NCI-H1105 treated with DMSO at 0.1 percent for 48 hours (cell line): ENCODE data around the gene PTH1R.
A peak's percentile ranks its signal among the peaks of the same experiment; 100 is the strongest.

ENCODE experiments used
- DNase-seq: peaks from one replicate; lab custom pipeline; 2025; lab: John Stamatoyannopoulos, UW

Gene PTH1R

GRCh38 chr3:46930945-46931403, 53.5 kb downstream of the PTH1R start:
- no peak for DNase-seq

GRCh38 chr3:46931631-46932331, 54.3 kb downstream of the PTH1R start:
- peak; percentile 81 for DNase-seq

DNA sequence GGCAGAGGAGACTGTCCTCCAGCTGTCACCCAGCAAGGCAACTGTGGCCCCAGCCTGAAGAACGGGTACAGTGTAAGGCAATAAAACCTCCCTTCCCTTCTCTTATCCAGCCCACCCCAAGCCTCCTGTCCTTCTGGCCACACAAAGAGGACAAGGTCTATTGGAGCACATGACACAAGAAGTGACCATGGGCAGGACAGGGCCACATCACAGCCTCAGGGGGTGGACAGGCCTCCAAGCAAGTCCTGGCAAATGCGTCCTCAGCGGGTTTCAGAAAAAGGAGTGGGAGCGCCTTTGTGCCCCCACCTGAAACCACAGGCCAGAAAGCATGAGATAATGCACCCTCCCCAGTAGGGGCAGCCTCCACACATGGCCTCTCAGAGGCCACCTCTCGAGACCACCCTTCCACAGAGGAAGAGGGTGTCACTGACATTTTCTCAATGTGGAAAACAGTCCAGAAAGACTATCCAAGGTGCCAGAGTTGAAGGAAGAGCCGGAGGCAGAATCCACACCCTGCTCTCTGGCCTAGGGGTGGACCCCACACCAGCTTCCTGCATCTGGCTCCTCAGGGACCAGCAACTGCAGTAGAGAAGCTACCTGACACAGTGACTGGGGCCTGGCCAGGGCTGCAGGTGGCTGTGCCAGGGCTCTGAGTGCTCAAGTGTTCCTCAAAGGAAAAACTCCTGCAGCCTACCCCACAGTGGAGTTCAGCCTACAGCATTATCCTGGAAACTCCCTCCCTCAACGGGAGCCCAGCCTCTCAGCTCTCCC, 55.1 kb downstream of the PTH1R start:
- no peak for DNase-seq

- no peak for DNase-seq
Observed at GRCh38 chr3:46933261-46933660, 55.7 kb downstream of the PTH1R start.

GRCh38 chr3:46934072-46934471, 56.6 kb downstream of the PTH1R start:
- no peak for DNase-seq

GRCh38 chr3:46934498-46935167, 57.1 kb downstream of the PTH1R start:
- DNase-seq, result no peak

DNA sequence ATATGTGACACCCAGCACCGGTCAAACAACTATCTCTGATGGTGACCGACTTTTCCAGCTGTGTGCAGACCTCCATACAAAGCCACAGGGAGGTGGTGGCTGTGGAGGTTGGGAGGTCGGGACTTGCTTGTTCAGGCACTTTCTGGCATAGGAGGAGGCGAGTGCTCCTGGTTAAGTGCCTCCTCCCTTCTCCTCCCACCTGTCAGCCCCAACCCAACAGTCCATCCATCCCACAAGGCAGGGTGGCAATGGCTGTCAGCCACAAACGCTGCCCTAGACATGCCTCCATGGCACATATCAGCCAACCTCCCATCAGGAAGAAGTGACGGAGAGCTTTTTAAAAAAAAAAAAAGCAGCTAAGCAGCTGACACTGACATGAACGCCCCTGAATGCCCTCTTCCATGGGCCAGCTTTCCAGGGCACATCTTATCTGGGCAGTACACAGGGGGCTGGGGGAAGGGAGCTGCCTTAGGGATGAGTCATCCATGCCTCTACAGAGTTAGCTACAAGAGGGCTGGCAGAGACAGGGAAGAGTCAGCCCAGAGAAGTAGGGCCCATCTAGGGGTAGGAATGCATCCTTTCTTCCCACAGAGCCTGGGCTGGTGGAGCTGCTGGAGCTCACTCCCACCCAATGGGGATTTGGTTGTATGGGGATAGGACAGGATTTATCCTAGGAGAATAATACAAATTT, 57.8 kb downstream of the PTH1R start:
- no peak for DNase-seq

DNA sequence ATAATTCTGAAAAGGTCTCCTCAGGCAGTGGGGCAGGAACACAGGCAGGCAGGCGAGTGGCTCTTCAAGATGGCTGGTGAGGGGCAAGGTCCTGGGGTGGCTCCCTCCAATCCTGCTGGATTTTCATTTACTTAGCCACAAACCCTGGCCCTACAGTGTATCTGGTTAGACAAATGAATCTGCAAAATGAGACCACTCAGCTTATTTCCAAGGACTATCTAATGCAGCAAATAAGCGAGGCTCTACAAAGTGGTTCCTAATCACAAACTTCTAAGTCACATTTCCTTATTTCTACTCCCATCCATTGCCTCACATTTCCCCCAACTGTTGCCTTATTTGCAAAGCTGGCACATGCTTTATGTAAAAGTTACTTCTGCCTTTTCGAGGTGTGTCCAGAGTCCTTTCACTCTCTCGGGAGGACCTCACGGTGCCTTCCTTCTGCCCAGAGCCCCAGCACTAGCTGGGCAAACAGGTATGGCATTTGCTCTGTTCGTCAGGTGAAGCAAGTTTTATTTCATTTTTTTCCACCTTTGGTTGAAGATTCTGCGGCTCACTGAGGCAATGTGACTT, 58.6 kb downstream of the PTH1R start:
- no peak for DNase-seq

DNA sequence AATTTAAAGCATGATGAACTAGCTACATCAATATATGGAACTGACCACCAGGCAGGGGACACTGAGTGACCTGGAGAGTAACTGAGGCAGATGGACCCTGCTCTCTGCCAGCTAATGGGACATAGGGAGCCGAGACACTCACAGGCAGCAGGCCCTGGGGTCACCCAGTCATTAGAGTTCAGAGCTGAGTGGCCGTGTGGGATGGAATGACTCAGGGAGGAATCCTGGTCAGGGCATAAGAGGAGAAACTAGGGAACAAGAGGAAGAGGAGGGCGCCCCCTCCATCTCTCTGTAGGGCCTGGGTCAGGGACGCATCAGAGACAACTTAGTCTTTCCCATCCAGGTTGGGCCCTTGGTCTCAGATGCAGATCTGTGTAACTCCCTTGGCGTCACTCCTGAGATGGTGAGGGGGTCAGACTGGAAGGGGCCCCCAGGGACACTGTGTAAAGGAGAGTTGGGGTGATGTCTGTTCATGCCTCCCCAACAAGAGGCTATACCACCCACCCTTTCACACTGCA, 59.3 kb downstream of the PTH1R start:
- DNase-seq, result no peak

DNA sequence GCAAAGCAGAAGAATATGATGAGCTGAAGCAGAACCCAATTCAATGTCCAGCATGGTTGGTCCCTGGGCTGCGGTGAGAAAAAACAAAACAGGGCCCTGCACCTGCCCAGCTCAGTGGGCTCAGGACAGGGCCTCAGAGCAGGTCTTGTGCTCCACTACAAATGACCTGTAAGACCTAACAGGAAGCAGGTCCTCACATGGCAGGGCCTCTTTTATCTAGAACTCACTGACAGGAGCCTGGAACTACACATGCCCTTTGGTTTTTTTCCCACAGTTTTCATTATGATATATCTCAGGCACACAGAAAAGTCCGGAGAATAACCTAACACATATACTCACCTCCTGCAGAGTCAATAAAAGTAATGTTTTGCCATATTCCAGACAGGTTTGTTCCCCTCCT, 60.6 kb downstream of the PTH1R start:
- no peak for DNase-seq

DNA sequence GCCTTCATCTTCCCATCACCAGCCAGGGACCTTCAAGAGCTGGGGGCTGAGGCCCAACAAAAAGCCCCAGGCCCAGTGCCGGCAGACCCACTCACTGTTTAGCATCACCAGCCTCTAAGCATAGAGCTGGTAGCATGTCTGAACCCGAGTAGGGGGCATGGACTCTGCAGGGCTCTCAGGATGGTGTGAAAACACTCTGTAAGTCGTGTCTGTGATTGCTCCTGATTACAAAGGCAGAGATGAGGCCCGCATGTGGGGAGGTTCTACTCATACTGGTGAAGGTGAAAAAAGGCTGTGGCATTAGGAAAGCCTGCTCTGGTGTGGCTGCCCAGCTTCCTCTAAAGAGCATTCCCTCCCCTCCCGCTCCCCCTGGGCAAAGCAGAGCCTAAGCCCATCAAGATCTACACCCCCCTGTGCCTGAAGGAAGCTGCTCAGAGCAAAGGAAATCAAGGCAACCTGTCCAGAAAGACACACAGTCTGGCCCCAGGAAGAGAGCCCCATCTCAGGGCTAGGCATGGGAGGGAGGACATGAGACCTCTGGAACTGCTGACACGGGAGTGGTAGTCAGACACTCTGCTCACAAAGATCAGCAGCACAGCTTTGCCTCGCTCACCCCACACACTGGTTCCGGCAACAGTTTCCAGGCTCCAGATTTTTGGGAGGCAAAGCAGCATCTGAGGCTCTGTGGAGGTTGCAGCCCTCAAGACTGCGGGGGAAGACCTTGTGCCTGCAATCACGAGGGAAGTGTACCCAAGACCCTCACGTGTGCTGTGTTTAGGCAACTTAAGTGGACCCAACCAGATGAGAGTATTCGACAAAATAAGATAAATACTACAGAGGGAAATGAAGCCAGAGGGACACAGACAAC, 62.3 kb downstream of the PTH1R start:
- no peak for DNase-seq

GRCh38 chr3:46942076-46942475, 64.6 kb downstream of the PTH1R start:
- DNase-seq, result no peak

- DNase-seq, result no peak
Observed at GRCh38 chr3:46942481-46943236, 65.1 kb downstream of the PTH1R start.

DNA sequence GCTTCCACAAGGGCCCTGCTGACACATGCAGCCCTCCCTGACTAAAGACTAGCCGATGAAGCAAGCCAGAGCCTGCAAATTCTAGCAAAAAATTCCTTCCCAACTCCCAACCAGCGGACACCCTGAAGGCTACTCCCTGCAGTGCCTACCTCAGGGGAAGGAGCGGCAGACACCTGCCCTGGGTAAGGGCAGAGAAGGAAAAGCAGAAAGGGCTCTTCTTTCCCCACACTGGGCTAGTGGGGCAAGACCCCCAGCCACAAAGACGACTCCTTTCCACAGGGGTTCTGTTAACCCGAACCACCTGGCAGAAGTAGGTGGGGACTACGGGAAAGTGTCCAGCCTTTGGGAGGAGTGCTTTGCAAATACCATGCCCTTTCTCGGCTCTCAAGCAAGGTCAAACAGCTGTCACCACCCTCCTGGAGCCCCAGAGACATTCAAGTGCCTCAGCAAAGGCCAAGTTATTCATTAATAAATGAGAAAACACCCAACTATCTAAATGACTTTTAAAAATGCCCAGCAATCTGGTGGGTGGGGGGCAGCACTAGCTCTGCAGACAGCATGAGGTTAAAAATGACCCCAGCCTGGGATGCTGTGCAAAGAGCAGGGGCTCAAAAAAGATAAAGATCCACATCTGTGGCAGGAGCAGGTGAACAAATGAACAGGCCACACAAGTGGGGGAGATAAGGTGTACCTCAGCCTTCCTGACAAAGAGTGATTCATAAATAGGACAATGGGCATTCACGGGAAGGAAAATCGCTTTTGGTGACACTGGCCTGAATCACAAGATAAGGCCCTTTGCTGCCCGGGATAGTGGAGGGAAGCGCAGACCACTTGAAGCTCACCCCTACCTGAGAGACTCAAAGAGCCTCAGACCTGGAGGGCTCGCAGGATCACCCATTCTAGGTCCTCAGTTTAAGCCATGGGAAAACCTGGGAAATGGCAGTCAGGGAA, 66.0 kb downstream of the PTH1R start:
- no peak for DNase-seq

GRCh38 chr3:46944191-46944590, 66.7 kb downstream of the PTH1R start:
- no peak for DNase-seq

DNA sequence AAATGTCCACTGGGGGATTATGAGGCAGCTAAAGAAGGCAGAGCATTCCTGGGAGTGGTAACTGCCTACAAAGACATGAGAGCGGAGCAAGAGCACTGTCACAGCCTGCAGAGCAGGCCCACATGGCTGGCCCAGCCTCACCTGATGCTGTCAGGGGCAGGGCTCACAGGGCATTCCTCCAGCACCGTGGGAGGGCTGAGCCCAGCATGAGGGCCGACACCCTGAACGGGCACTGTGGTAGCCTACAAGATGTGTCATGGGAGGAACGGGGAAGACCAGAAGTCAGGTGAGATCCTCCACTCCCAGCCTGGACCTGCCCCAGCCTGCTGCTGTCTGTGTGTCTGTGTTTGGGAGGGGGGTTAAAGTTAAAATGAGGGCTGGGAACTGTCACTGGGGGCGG, 68.9 kb downstream of the PTH1R start:
- no peak for DNase-seq

DNA sequence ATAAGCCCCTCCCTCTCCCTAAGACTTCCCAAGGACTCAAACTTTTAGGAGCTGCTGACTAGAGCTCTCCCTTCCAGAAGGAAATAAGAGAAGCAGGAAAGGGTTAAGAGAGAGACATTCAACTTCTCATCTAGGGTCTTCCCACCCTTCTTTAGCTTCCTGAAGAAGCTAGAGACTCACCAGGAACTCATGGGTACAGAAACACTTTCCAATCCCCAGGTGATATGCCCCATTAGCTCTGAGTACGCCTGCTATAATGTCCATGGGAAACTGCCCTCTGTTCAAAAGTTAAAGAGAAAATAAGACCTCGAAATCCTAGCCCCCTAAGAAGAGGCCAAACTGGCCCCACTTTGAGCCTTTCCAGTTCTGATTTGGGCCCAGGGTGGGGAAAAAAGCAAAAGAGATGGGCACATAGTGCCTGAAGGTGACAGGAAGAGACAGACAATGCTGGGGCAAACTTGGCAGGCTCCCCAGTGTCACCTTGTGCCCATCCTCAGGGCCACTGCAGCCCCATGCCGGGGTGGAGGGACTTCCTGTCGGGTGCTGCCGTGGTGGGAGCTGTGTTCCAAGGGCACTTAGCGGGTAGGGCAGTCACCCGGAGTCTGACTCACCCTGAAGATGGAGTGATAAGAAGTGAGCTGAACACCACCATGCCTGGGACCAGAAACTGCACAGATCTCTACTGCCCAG, 69.5 kb downstream of the PTH1R start:
- DNase-seq, result no peak

DNA sequence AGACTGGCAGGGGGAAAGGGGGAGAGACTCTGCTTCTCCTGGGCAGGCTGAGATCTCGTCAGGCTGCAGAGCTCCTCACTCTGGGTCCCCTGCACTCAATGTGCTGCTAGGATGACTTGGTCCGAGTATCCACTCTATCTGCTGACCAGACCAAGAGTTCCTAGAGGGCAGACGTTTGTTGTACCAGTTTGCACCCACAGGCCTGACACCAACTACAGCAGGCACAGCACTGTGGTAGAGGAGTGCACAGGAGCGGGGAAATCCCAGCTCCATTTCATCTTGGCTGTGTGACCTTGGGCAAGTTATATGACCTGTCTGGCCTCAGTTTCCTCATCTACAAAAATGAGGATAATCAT, 70.0 kb downstream of the PTH1R start:
- no peak for DNase-seq
